HG03460 (cell line): ENCODE results near the gene SLC25A27.
"Not testable (repeated sequence)": the region's sequence is repeated elsewhere in the genome, so short reads cannot be mapped to it uniquely, and the experiment has no call there.

Experiments used
- ATAC-seq: cut with Tn5 transposase; IDR thresholded peaks from one replicate; pipeline ENCODE4 v1.9.1; 2021; ENCODE audit not compliant: unreplicated experiment

Gene SLC25A27, protein sequence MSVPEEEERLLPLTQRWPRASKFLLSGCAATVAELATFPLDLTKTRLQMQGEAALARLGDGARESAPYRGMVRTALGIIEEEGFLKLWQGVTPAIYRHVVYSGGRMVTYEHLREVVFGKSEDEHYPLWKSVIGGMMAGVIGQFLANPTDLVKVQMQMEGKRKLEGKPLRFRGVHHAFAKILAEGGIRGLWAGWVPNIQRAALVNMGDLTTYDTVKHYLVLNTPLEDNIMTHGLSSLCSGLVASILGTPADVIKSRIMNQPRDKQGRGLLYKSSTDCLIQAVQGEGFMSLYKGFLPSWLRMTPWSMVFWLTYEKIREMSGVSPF

DNA sequence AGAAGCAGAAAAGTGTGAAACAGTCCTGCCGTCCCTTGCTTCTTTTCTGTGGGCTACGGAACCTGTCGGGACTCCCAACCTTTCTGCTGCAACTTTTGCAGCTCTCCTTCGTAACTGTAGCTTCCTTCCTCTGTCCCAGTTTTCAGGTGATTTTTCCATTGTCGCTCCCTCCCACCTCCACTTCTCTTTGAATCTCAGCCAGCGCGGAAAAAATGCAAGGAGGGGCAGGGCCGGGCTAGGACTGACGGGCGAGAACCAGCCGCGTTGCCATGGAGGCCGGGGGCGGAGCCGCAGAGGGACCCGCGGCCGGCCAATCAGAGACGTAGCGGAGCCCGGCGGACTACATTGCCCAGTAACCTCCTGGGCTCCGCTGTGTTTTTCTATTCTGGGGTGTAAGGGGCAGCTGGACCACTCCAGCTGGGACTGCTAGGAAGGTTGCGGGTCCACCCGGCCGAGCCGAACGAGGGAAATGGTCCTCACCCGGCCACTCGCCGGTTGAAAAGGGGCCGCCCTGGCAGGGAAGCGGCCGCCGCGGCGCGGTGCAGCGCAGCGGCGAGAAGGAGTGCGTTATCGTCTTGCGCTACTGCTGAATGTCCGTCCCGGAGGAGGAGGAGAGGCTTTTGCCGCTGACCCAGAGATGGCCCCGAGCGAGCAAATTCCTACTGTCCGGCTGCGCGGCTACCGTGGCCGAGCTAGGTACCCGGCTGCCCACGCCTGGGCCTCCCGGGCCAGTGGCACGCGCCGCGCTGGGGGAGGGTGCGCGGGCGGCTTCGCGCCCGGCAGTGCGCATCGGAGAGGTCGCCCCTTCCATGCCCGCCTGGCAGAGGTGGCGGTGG, at the start of gene SLC25A27, which contains the start of gene CYP39A1:
TSS of gene SLC25A27 (plus strand) at position 373 of the 836 bp plus-strand sequence. CDS start at position 591, 218 bp downstream.
TSS of gene CYP39A1 (minus strand) at position 216 of the 836 bp plus-strand sequence. CDS start 236 bp downstream, outside the sequence.
- peak; percentile 100 for ATAC-seq

- no peak for ATAC-seq
Measured at GRCh38 chr6:46605091-46605797, 47.5 kb upstream of the SLC25A27 start.

GRCh38 chr6:46606338-46606737, 46.4 kb upstream of the SLC25A27 start:
- no peak for ATAC-seq

GRCh38 chr6:46610862-46611553, 41.8 kb upstream of the SLC25A27 start:
- no peak for ATAC-seq

- no peak for ATAC-seq
Measured at GRCh38 chr6:46612645-46613044, 40.1 kb upstream of the SLC25A27 start.

GRCh38 chr6:46618726-46619125, 34.0 kb upstream of the SLC25A27 start:
- ATAC-seq, result no peak

- peak; percentile 54 for ATAC-seq
Measured at GRCh38 chr6:46626228-46626909, 26.4 kb upstream of the SLC25A27 start.

DNA sequence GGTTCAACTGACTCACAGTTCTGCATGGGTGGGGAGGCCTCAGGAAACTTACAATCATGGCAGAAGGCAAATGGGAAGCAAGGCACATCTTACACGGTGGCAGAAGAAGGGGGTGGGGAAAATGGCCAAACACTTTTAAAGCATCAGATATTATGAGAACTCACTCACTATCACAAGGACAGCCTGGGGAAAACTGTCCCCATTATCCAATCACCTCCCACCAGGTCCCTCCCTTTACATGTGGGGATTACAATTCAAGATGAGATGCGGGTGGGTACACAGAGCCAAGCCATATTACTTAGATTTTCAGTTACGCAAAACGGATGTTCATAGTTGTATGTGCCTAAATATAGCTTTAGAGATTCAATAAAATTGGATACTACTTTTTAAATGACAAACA, 25.8 kb upstream of the SLC25A27 start:
- no peak for ATAC-seq

GRCh38 chr6:46628498-46628897, 24.3 kb upstream of the SLC25A27 start:
- ATAC-seq, result no peak

GRCh38 chr6:46628976-46629375, 23.8 kb upstream of the SLC25A27 start:
- ATAC-seq, result no peak

DNA sequence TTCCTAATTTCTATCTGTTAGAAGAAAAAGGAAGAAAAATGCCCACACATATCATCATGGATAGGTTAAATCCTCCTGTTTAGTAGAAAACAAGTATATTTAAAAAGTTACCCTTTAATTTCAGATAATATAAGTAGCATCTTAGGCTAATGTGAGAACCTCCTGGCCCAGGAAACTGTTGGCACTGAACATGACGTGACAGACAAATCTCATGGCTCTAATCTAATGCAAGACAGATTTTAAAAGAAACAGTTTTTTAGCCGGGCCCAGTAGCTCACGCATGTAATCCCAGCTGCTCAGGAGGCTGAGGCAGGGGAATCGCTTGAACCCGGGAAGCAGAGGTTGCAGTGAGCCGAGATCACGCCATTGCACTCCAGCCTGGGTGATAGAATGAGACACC, 23.1 kb upstream of the SLC25A27 start:
- ATAC-seq, result no peak

DNA sequence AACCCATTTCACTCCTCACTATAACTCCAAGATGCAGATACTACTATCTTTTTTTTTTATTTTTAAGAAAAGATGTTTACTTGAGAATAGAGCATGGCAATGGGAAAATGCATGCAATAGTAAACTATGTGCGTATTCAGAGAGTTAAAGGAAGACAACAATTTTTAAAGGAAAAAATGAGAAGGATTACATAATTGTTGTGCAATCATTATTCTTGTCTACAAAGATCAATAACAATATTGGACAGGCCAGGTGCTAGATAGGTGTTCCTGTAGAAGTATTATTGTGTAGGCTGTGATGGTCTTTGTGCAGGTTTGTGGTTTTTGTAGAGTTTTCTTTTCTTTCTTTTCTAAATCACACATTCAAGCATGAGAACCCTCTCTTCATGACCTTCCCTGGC, 20.7 kb upstream of the SLC25A27 start:
- ATAC-seq, result no peak

GRCh38 chr6:46635462-46635861, 17.3 kb upstream of the SLC25A27 start:
- ATAC-seq, result no peak

- no peak for ATAC-seq
Measured at GRCh38 chr6:46637145-46637544, 15.6 kb upstream of the SLC25A27 start.

DNA sequence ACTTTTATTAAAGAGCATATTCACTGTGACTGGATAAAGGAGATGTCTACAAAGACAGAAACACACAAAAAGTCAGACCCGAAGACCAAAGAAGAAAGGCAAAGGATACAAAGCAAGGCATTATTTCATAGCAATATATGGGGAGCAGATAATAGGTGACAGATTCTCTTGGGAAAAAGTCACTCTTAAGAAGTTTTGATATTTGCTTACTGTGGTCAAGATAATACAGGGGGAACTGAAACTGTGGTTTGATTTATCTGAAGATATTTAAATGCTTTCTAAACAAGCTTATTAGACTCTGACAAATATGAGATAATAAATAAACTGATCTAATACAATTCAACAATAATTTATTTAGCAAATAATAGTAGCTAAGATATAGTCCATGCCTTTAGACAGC, 14.8 kb upstream of the SLC25A27 start:
- ATAC-seq, result no peak

DNA sequence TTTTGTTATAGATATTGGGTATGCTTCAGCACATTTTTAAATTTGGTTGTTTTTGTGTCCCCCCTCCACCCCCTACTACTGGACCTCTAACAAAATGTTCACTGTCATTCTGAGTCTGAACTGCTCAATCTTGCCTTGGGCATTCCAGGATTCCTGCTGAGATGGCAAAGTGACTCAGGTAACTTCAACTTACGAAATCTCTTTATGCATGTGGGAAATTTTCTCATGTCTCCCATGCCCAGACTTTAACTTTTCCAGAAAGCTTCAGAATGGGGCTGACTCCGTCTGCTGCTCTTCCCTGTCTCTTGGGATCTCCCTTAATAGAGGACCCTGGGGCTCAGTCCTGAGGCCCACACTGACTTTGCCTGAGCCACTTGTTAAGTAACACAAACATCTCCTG, 14.1 kb upstream of the SLC25A27 start:
- no peak for ATAC-seq

DNA sequence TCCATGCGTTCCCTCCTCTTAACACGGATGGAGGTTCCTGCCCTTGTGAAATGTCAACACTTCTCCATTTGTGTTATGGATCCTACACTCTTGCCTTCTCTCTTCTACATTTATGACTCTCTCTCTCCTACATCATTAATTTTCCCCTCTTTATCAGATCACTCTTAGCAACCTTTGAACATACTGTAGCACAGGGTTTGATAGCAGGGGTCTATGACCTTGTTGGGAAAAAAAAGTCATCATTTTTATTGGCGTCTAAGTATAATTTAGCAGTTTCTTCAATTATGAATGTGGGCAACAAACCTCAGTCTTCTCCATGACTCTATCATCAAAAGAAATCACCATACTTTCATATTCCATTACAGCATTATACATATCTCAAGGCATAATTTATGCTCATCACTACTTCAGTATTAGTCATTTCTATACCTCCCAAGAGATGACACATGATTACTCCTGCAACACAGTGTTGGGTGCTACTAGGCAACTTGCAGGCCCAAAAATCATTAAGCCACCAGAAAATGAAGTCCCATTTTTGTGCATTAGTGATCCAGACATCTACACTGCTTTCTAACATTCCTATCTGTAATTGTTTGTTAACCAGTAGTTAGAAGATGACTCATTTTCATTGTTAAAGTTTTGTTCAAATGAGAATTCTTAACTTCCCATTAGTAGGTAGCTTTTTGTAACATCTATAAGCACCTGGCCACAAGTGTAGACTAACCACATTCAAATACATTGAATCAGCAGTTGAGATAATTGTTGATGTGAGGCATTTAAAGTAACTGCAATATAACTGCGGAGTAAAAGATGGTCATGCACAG, 9.6 kb upstream of the SLC25A27 start:
- ATAC-seq, result no peak

- no peak for ATAC-seq
Measured at GRCh38 chr6:46645265-46645664, 7.5 kb upstream of the SLC25A27 start.

DNA sequence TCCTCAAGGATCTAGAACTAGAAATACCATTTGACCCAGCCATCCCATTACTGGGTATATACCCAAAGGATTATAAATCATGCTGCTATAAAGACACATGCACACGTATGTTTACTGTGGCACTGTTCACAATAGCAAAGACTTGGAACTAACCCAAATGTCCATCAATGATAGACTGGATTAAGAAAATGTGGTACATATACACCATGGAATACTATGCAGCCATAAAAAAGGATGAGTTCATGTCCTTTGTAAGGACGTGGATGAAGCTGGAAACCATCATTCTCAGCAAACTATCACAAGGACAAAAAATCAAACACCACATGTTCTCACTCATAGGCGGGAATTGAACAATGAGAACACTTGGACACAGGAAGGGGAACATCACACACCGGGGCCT, 4.7 kb upstream of the SLC25A27 start:
- not testable (repeated sequence) for ATAC-seq
